GM12878 (cell line): Measurements from ENCODE around the gene PTTG2. TPM values are rescaled to one million over a fixed set of nuclear protein-coding genes. Genes with fewer than 3 reads are reported as not detected.

Experiments used
- ATAC-seq: fragments of 200-7000 bp; cut with Tn5 transposase; 3 replicates; pipeline ENCODE4 v1.9.1; 2020; ENCODE audit warnings: mild to moderate bottlenecking, moderate library complexity
- BruUV-seq: library from RNA; stranded (reverse); fragments of 400-500 nt; replicated peaks from 2 replicates; lab custom pipeline; 2021; lab: Mats Ljungman, UMichigan
- CTCF ChIA-PET: fragments of 300-600 bp; sonication (Branson Sonifier 250); formaldehyde crosslinking; extraction: SDS; loops from one replicate; lab custom pipeline; 2021; ENCODE audit warnings: inconsistent platforms; lab: Yijun Ruan, JAX
- POLR2A ChIA-PET: fragments of 350-600 bp; formaldehyde crosslinking; extraction: SDS; loops from one replicate; lab custom pipeline; 2021; ENCODE audit warnings: inconsistent platforms; lab: Charles Lee
- RAD21 ChIA-PET: fragments of 300-600 bp; sonication (Branson Sonifier 250); formaldehyde crosslinking; loops from one replicate; lab custom pipeline; 2023; ENCODE audit warnings: antibody characterized with exemption; ENCODE audit not compliant: unreplicated experiment; lab: Charles Lee
- SMC1A ChIA-PET: fragments of 300-600 bp; sonication (Branson Sonifier 250); formaldehyde crosslinking; loops from one replicate; lab custom pipeline; 2023; ENCODE audit not compliant: unreplicated experiment, uncharacterized antibody; lab: Charles Lee
- DNase-seq: peaks from one replicate; pipeline ENCODE4 v3.0.0-alpha.2; 2011; ENCODE audit warnings: low read depth, low spot score
- FAIRE-seq: peaks from 3 replicates; lab custom pipeline; 2011; peaks lifted over from hg19 to GRCh38; lab: Jason Lieb, UNC
- H2AFZ ChIP-seq: 2 replicates; pipeline ENCODE4 v1.6.0; 2011; ENCODE audit warnings: low read depth, low read length, control low read depth; ENCODE audit not compliant: control insufficient read depth
- H3K27ac ChIP-seq: 2 replicates; pipeline ENCODE4 v1.5.1; 2011; ENCODE audit warnings: control low read depth; ENCODE audit not compliant: control insufficient read depth, insufficient read depth
- H3K27me3 ChIP-seq, 2 experiments: replicated peaks in 1 of 2; 2 replicates each; pipeline versions ENCODE4 v1.6.0 to v1.6.1; 2011; ENCODE audit warnings: low read length in 1 of 2; ENCODE audit not compliant: control insufficient read depth in 2 of 2, insufficient read depth in 2 of 2
- H3K36me3 ChIP-seq, 2 experiments: 2 replicates each; pipeline ENCODE4 v1.5.1; 2011; ENCODE audit warnings: low read length in 1 of 2; ENCODE audit not compliant: control insufficient read depth in 2 of 2, insufficient read depth in 2 of 2
- H3K4me1 ChIP-seq: 2 replicates; pipeline ENCODE4 v1.6.1; 2011; ENCODE audit warnings: mild to moderate bottlenecking, low read length, moderate library complexity, mixed read lengths; ENCODE audit not compliant: control insufficient read depth, insufficient read depth
- H3K4me2 ChIP-seq: 2 replicates; pipeline ENCODE4 v1.6.0; 2011; ENCODE audit warnings: control low read depth; ENCODE audit not compliant: control insufficient read depth, insufficient read depth
- H3K4me3 ChIP-seq: fragments of 200-600 bp; sonication (generic); 2 replicates; pipeline ENCODE4 v1.5.1; 2016
- H3K79me2 ChIP-seq: 2 replicates; pipeline ENCODE4 v1.6.0; 2011; ENCODE audit warnings: low read length; ENCODE audit not compliant: control insufficient read depth, insufficient read depth
- H3K9ac ChIP-seq: 2 replicates; pipeline ENCODE4 v1.8.0; 2011; ENCODE audit warnings: low read length, control low read depth, mixed read lengths; ENCODE audit not compliant: control insufficient read depth, insufficient read depth
- H3K9me3 ChIP-seq: replicated peaks from 3 replicates; pipeline ENCODE4 v1.5.1; 2011; ENCODE audit warnings: mild to moderate bottlenecking, low read length; ENCODE audit not compliant: control insufficient read depth, insufficient read depth
- H4K20me1 ChIP-seq: 2 replicates; pipeline ENCODE4 v1.6.0; 2011; ENCODE audit not compliant: control insufficient read depth, insufficient read depth
- BCL11A ChIP-seq: IDR thresholded peaks from 2 replicates; pipeline ENCODE4 v1.6.1; 2011; ENCODE audit warnings: low read depth, low read length
- FOXK2 ChIP-seq: fragments of 450-650 bp; IDR thresholded peaks from 2 replicates; pipeline ENCODE4 v1.6.1; 2017; ENCODE audit warnings: mild to moderate bottlenecking, moderate library complexity
- MTA3 ChIP-seq: IDR thresholded peaks from 2 replicates; pipeline ENCODE4 v1.6.1; 2012; ENCODE audit warnings: low read length, inconsistent platforms, borderline replicate concordance
- NFIC ChIP-seq: IDR thresholded peaks from 2 replicates; pipeline ENCODE4 v1.6.1; 2012; ENCODE audit warnings: low read depth, mild to moderate bottlenecking, inconsistent platforms, low read length, moderate library complexity
- NFXL1 ChIP-seq: fragments of 450-650 bp; IDR thresholded peaks from 2 replicates; pipeline ENCODE4 v1.6.1; 2017; ENCODE audit warnings: antibody characterized with exemption, mild to moderate bottlenecking, borderline replicate concordance
- SRF ChIP-seq, 2 experiments: IDR thresholded peaks; 2 replicates each; pipeline ENCODE4 v1.6.1; 2011; ENCODE audit warnings: low read depth in 2 of 2, low read length in 2 of 2, mild to moderate bottlenecking in 1 of 2, moderate library complexity in 1 of 2
- YBX1 ChIP-seq: fragments of 450-650 bp; IDR thresholded peaks from 2 replicates; pipeline ENCODE4 v1.6.1; 2016; ENCODE audit warnings: antibody characterized with exemption
- ZNF622 ChIP-seq: fragments of 450-650 bp; IDR thresholded peaks from 2 replicates; pipeline ENCODE4 v1.6.1; 2017; ENCODE audit warnings: mild to moderate bottlenecking, inconsistent platforms
- ZZZ3 ChIP-seq: IDR thresholded peaks from 2 replicates; pipeline ENCODE4 v1.6.1; 2011; ENCODE audit warnings: low read depth; ENCODE audit not compliant: control insufficient read depth, insufficient read length
- WGBS: methylation state at CpG from one replicate; pipeline ENCODE4 v1.1.6; 2016; ENCODE audit warnings: low lambda C conversion rate; ENCODE audit not compliant: insufficient replicate concordance, insufficient coverage; ENCODE audit errors: missing lambda C conversion rate; 5-methylcytosine and 5-hydroxymethylcytosine counted together
- in situ Hi-C: fragments of 300-500 bp; cut with MboI; formaldehyde crosslinking; loops from 9 replicates; pipeline ENCODE4 v1.14.3; 2018; ENCODE audit warnings: mixed read lengths
- intact Hi-C: fragments of 100-400 bp; cut with micrococcal nuclease; formaldehyde crosslinking; loops from one replicate; pipeline ENCODE4 v1.14.2; 2022; ENCODE audit not compliant: unreplicated experiment
- polyA plus RNA-seq, 11 experiments: library from polyadenylated mRNA; depleted of rRNA in 4 of 11; unstranded in 6 of 11; stranded (reverse) in 5 of 11; fragments of >200 nt; fragmentation: Nextera tagmentation in 4 of 11; fragmentation: Illumina TruSeq in 1 of 11; extraction: Ambion mirVana in 4 of 11; extraction: Trizol in 1 of 11; gene quantifications; 1 replicate in 1 of 11; 2 replicates in 10 of 11; pipeline versions ENCODE4 v1.2.1 to v1.2.3, GENCODE V29; 2011 to 2016; ENCODE audit warnings: inconsistent platforms in 2 of 11, missing spikeins in 2 of 11, low read depth in 1 of 11
- total RNA-seq, 4 experiments: library from RNA; depleted of rRNA in 3 of 4; stranded (reverse); fragments of >200 nt in 3 of 4; fragmentation: Illumina TruSeq in 1 of 4; extraction: Trizol in 1 of 4; gene quantifications; 2 replicates each; pipeline versions ENCODE4 v1.2.1 to v1.2.3, GENCODE V29; 2013 to 2021
- TF ChIP-seq, protein P1 (sequence below): fragments of 450-650 bp; conservative IDR thresholded peaks from 2 replicates; pipeline ENCODE4 v1.6.1; 2017; ENCODE audit warnings: mild to moderate bottlenecking, moderate library complexity

The PTTG2 gene
- total and polyA plus RNA-seq, 10 of the 15 experiments (the other 5 are each of a cell fraction or from before 2014, with no cell fraction given) = 0.09 to 0.54 (median 0.39) TPM; not detected in 4

DNA sequence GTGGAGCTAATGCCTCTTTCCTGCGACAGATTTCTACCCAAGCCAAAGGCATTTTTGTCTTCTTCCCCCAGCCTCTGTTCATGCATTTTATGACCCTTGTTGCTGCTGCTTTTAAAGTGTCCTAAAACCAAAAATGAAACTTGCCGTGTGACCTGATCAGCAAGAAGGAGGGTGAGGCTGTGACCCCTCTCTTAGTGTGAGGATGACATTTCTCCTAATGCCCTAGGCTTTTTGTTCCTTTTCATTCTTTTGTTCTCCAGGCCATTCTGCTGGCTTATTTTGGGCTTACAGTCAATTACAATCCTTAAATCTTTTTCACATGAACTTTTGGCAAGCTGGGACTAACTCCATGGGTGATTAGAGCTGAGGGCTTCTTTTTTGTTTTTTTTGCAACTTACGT lies 34.4 kb downstream of the PTTG2 start:
- RAD21 ChIA-PET = interaction anchor here (0.7 kb wide), 1 partner anchor 11 kb away, joined by 3 read pairs; no protein-coding TSS in a partner anchor
- H4K20me1 ChIP-seq = no peaks in the 10 kb centered on the region
- peak overlapping the region; percentile 19 for H3K4me2 ChIP-seq
- ATAC-seq (peak; percentile 84), DNase-seq (no peak), FAIRE-seq (peak; percentile 57)
- H3K9ac ChIP-seq = no peak overlapping the region
- POLR2A ChIA-PET = no interaction called here
- no peaks in the 10 kb centered on the region for H3K36me3 ChIP-seq
- in situ Hi-C loops = no loop called here
- CTCF ChIA-PET = interaction anchor here (0.7 kb wide), 1 partner anchor 766 kb away, joined by 3 read pairs; no protein-coding TSS in a partner anchor
- H3K27me3 ChIP-seq = no peaks in the 10 kb centered on the region
- H3K4me1 ChIP-seq = peaks cover 9% of the 10 kb centered on the region; the same call in 1 of the 2 replicates
- H3K27ac ChIP-seq = no peak overlapping the region; the same call in 1 of the 2 replicates
- intact Hi-C loops = no loop called here
- 49% methylated on average over 3 of the region's 3 CpGs for WGBS
- SMC1A ChIA-PET = interaction anchor here (1.0 to 1.5 kb wide), 4 partner anchors 11 to 16 kb away, joined by 4 to 5 read pairs (median 4); no protein-coding TSS in a partner anchor
- TF ChIP-seq FOXK2 = no peak
- no peak for TF ChIP-seq YBX1
- no peak for TF ChIP-seq ZZZ3
- no peak for TF ChIP-seq SRF (IDR thresholded peaks at IDR 0.05; ENCODE audit: low read depth in 2 of 2, low read length in 2 of 2)
- TF ChIP-seq NFXL1 = no peak
- no peak for TF ChIP-seq BCL11A
- TF ChIP-seq MTA3 = no peak
- TF ChIP-seq, protein P1, sequence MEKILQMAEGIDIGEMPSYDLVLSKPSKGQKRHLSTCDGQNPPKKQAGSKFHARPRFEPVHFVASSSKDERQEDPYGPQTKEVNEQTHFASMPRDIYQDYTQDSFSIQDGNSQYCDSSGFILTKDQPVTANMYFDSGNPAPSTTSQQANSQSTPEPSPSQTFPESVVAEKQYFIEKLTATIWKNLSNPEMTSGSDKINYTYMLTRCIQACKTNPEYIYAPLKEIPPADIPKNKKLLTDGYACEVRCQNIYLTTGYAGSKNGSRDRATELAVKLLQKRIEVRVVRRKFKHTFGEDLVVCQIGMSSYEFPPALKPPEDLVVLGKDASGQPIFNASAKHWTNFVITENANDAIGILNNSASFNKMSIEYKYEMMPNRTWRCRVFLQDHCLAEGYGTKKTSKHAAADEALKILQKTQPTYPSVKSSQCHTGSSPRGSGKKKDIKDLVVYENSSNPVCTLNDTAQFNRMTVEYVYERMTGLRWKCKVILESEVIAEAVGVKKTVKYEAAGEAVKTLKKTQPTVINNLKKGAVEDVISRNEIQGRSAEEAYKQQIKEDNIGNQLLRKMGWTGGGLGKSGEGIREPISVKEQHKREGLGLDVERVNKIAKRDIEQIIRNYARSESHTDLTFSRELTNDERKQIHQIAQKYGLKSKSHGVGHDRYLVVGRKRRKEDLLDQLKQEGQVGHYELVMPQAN = no peak
- no peak for TF ChIP-seq NFIC
- no peak for TF ChIP-seq ZNF622
- H3K79me2 ChIP-seq = peaks cover 2% of the 10 kb centered on the region; the same call in 1 of the 2 replicates
- no peaks in the 10 kb centered on the region for H3K9me3 ChIP-seq
- no TSS peak for BruUV-seq
- no peak overlapping the region; the same call in 1 of the 2 replicates for H3K4me3 ChIP-seq
- H2AFZ ChIP-seq = no peak overlapping the region
